Spinal cord (tissue), 10 donors: ENCODE results near the gene TXLNB. TPM values are rescaled to one million over a fixed set of nuclear protein-coding genes. Genes with fewer than 3 reads are reported as not detected.

Experiments
- DNase-seq, 6 donors: peaks; one replicate each; pipeline versions ENCODE4 v3.0.0 to v3.0.0-alpha.2; 2013 to 2015; ENCODE audit warnings: low spot score in 6 of 6, low read depth in 4 of 6
- H3K27ac ChIP-seq: one replicate; pipeline ENCODE4 v1.5.1; 2013; ENCODE audit warnings: low read depth, low read length, control low read depth
- H3K27me3 ChIP-seq: one replicate; pipeline ENCODE4 v1.6.1; 2013; ENCODE audit warnings: low read length; ENCODE audit not compliant: control insufficient read depth, insufficient read depth
- H3K36me3 ChIP-seq: one replicate; pipeline ENCODE4 v1.6.1; 2013; ENCODE audit warnings: low read length; ENCODE audit not compliant: control insufficient read depth, insufficient read depth
- H3K4me1 ChIP-seq: one replicate; pipeline ENCODE4 v1.6.1; 2013; ENCODE audit warnings: low read length; ENCODE audit not compliant: control insufficient read depth, insufficient read depth
- H3K4me3 ChIP-seq: one replicate; pipeline ENCODE4 v1.5.1; 2013; ENCODE audit warnings: low read depth, low read length, control low read depth
- H3K9me3 ChIP-seq: one replicate; pipeline ENCODE4 v1.6.1; 2013; ENCODE audit warnings: low read length; ENCODE audit not compliant: control insufficient read depth, insufficient read depth
- WGBS: methylation state at CpG from one replicate; pipeline ENCODE4 v1.1.5; 2013; ENCODE audit warnings: missing lambda C conversion rate; ENCODE audit not compliant: insufficient coverage; 5-methylcytosine and 5-hydroxymethylcytosine counted together
- polyA plus RNA-seq, 2 donors: library from polyadenylated mRNA; unstranded; fragments of 120-200 nt; gene quantifications; one replicate each; pipeline ENCODE4 v1.2.1, GENCODE V29; 2013; ENCODE audit not compliant: insufficient read length in 2 of 2
- total RNA-seq, 2 donors: library from RNA; depleted of rRNA in 1 of 2; stranded (reverse); fragments of 120-200 nt in 1 of 2; fragments of >200 nt in 1 of 2; gene quantifications; one replicate each; pipeline versions ENCODE4 v1.2.3 to v1.2.4, GENCODE V29; 2013 to 2014
- donor health status: healthy.

TXLNB gene
- total and polyA plus RNA-seq, 4 donors = 2.0 to 7.1 (median 2.6) TPM

- no peak overlapping the region for H3K27ac ChIP-seq
- no peaks in the 10 kb centered on the region for H3K27me3 ChIP-seq
- no peaks in the 10 kb centered on the region for H3K9me3 ChIP-seq
- no peak overlapping the region for H3K4me3 ChIP-seq
- WGBS = 69% methylated on average over 4 of the region's 6 CpGs
- no peaks in the 10 kb centered on the region for H3K4me1 ChIP-seq
- H3K36me3 ChIP-seq = no peaks in the 10 kb centered on the region
- DNase-seq = no peak
Measured at GRCh38 chr6:139313784-139314545, 22.2 kb upstream of the TXLNB start.

GRCh38 chr6:139313229-139313628, 21.4 kb upstream of the TXLNB start:
- Histone ChIP-seq H3K9me3 (no peaks in the 10 kb centered on the region), H3K27ac (no peak overlapping the region), H3K4me3 (no peak overlapping the region), H3K4me1 (no peaks in the 10 kb centered on the region), H3K27me3 (no peaks in the 10 kb centered on the region), H3K36me3 (no peaks in the 10 kb centered on the region)
- DNase-seq = no peak
- WGBS = no CpG with 5 or more reads among the region's 7 CpGs

- Histone ChIP-seq H3K9me3 (no peaks in the 10 kb centered on the region), H3K27me3 (no peaks in the 10 kb centered on the region), H3K36me3 (no peaks in the 10 kb centered on the region), H3K4me3 (no peak overlapping the region), H3K4me1 (no peaks in the 10 kb centered on the region), H3K27ac (no peak overlapping the region)
- no peak for DNase-seq
- WGBS = no CpG with 5 or more reads among the region's 2 CpGs
Measured at GRCh38 chr6:139311831-139312230, 20.0 kb upstream of the TXLNB start.

GRCh38 chr6:139308936-139309603, 17.3 kb upstream of the TXLNB start:
- 100% methylated on average over 1 of the region's 2 CpGs for WGBS
- H3K4me3 ChIP-seq = no peak overlapping the region
- DNase-seq = no peak
- H3K36me3 ChIP-seq = no peaks in the 10 kb centered on the region
- H3K4me1 ChIP-seq = no peaks in the 10 kb centered on the region
- H3K9me3 ChIP-seq = no peaks in the 10 kb centered on the region
- H3K27ac ChIP-seq = no peak overlapping the region
- H3K27me3 ChIP-seq = no peaks in the 10 kb centered on the region

GRCh38 chr6:139308286-139308916, 16.6 kb upstream of the TXLNB start:
- Histone ChIP-seq H3K27me3 (no peaks in the 10 kb centered on the region), H3K36me3 (no peaks in the 10 kb centered on the region), H3K4me1 (no peaks in the 10 kb centered on the region), H3K9me3 (no peaks in the 10 kb centered on the region), H3K27ac (no peak overlapping the region), H3K4me3 (no peak overlapping the region)
- no peak for DNase-seq
- WGBS = no CpG with 5 or more reads among the region's 5 CpGs

GRCh38 chr6:139306291-139306981, 14.6 kb upstream of the TXLNB start:
- H3K4me1 ChIP-seq = no peaks in the 10 kb centered on the region
- WGBS = 70% methylated on average over 3 of the region's 3 CpGs

GRCh38 chr6:139303185-139303584, 11.4 kb upstream of the TXLNB start:
- Histone ChIP-seq H3K9me3 (no peaks in the 10 kb centered on the region), H3K36me3 (no peaks in the 10 kb centered on the region), H3K4me3 (no peak overlapping the region), H3K27me3 (no peaks in the 10 kb centered on the region), H3K4me1 (no peaks in the 10 kb centered on the region), H3K27ac (no peak overlapping the region)
- DNase-seq = no peak
- no CpG with 5 or more reads among the region's 2 CpGs for WGBS

More at GRCh38 chr6:139306291-139306981, 14.6 kb upstream of the TXLNB start:
- peak in 1 of 6 donors; percentile 8 for DNase-seq
- H3K27me3 ChIP-seq = no peaks in the 10 kb centered on the region
- no peak overlapping the region for H3K4me3 ChIP-seq
- no peaks in the 10 kb centered on the region for H3K9me3 ChIP-seq
- H3K27ac ChIP-seq = no peak overlapping the region
- no peaks in the 10 kb centered on the region for H3K36me3 ChIP-seq

GRCh38 chr6:139297921-139298320, 6.1 kb upstream of the TXLNB start:
- Histone ChIP-seq H3K9me3 (no peaks in the 10 kb centered on the region), H3K4me3 (no peak overlapping the region), H3K4me1 (no peaks in the 10 kb centered on the region), H3K27me3 (no peaks in the 10 kb centered on the region), H3K36me3 (no peaks in the 10 kb centered on the region), H3K27ac (no peak overlapping the region)
- DNase-seq = no peak

GRCh38 chr6:139296927-139297326, 5.1 kb upstream of the TXLNB start:
- Histone ChIP-seq H3K4me1 (no peaks in the 10 kb centered on the region), H3K27ac (no peak overlapping the region), H3K9me3 (no peaks in the 10 kb centered on the region), H3K36me3 (no peaks in the 10 kb centered on the region), H3K4me3 (no peak overlapping the region), H3K27me3 (no peaks in the 10 kb centered on the region)
- no peak for DNase-seq
- no CpG with 5 or more reads among the region's 1 CpG for WGBS
